Right atrium auricular region (tissue), 2 donors: Measurements from ENCODE around the gene FOXN3. TPM values are rescaled to one million over a fixed set of nuclear protein-coding genes. Genes with fewer than 3 reads are reported as not detected.

Source experiments
- DNase-seq: peaks from one replicate; pipeline ENCODE4 v3.0.0-alpha.2; 2019; ENCODE audit warnings: low spot score
- H3K27ac ChIP-seq, 2 donors: fragments of 200-600 bp; sonication (generic); 1 replicate in 1 of 2; 2 replicates in 1 of 2; pipeline ENCODE4 v1.5.1; 2016 to 2019
- H3K27me3 ChIP-seq, 2 donors: fragments of 200-600 bp; sonication (generic); one replicate each; pipeline versions ENCODE4 v1.5.1 to v1.6.0; 2017 to 2019
- H3K36me3 ChIP-seq: fragments of 200-600 bp; sonication (generic); one replicate; pipeline ENCODE4 v1.5.1; 2016
- H3K4me1 ChIP-seq, 2 donors: fragments of 200-600 bp; sonication (generic); one replicate each; pipeline versions ENCODE4 v1.5.1 to v1.6.0; 2017 to 2019
- H3K4me3 ChIP-seq, 2 donors: fragments of 200-600 bp; sonication (generic); 1 replicate in 1 of 2; 2 replicates in 1 of 2; pipeline ENCODE4 v1.5.1; 2017 to 2019; ENCODE audit warnings: mild to moderate bottlenecking in 1 of 2, moderate library complexity in 1 of 2
- H3K9me3 ChIP-seq, 2 donors: fragments of 200-600 bp; sonication (generic); one replicate each; pipeline ENCODE4 v1.5.1; 2019
- CTCF ChIP-seq, 2 donors: fragments of 200-600 bp; sonication (generic); IDR thresholded peaks; one replicate each; pipeline ENCODE4 v1.5.1; 2019; ENCODE audit warnings: antibody characterized with exemption in 2 of 2
- total RNA-seq, 2 donors: library from RNA; depleted of rRNA; stranded (reverse); fragments of >200 nt; gene quantifications; one replicate each; pipeline ENCODE4 v1.1.0, GENCODE V29; 2016

FOXN3 gene
- total RNA-seq, 2 donors from 2014 or later, result 80.1 to 90.3 TPM

GRCh38 chr14:89265234-89265633, 151.8 kb downstream of the FOXN3 start:
- Histone ChIP-seq H3K4me1 (peaks cover 0 to 35% of the 10 kb centered on the region in 2 donors), H3K27ac (no peak overlapping the region), H3K27me3 (no peaks in the 10 kb centered on the region), H3K4me3 (no peak overlapping the region), H3K36me3 (no peaks in the 10 kb centered on the region), H3K9me3 (no peaks in the 10 kb centered on the region)
- no peak for DNase-seq
- TF ChIP-seq CTCF (IDR thresholded peaks at IDR 0.05), result no peak

- Histone ChIP-seq H3K4me1 (peaks cover 0 to 26% of the 10 kb centered on the region in 2 donors), H3K27ac (no peak overlapping the region), H3K36me3 (no peaks in the 10 kb centered on the region), H3K27me3 (no peaks in the 10 kb centered on the region), H3K4me3 (no peak overlapping the region), H3K9me3 (no peaks in the 10 kb centered on the region)
- no peak for DNase-seq
- no peak for TF ChIP-seq CTCF (IDR thresholded peaks at IDR 0.05)
These were observed 152.7 kb downstream of the FOXN3 start for GRCh38 chr14:89264196-89264800.

GRCh38 chr14:89262041-89262440, 155.0 kb downstream of the FOXN3 start:
- Histone ChIP-seq H3K9me3 (no peaks in the 10 kb centered on the region), H3K4me3 (no peak overlapping the region), H3K36me3 (no peaks in the 10 kb centered on the region), H3K27me3 (no peaks in the 10 kb centered on the region), H3K27ac (no peak overlapping the region), H3K4me1 (peaks cover 0 to 8% of the 10 kb centered on the region in 2 donors)
- TF ChIP-seq CTCF (IDR thresholded peaks at IDR 0.05), result no peak
- DNase-seq, result no peak

- no peaks in the 10 kb centered on the region for H3K36me3 ChIP-seq
- H3K4me3 ChIP-seq, result no peak overlapping the region
- no peak for DNase-seq
- no peak for TF ChIP-seq CTCF (IDR thresholded peaks at IDR 0.05)
- H3K4me1 ChIP-seq, result peaks cover 0 to 18% of the 10 kb centered on the region in 2 donors
- no peaks in the 10 kb centered on the region for H3K27me3 ChIP-seq
- H3K9me3 ChIP-seq, result no peaks in the 10 kb centered on the region
- H3K27ac ChIP-seq, result no peak overlapping the region
These were observed 156.1 kb downstream of the FOXN3 start for GRCh38 chr14:89260898-89261297.

- no peak for TF ChIP-seq CTCF (IDR thresholded peaks at IDR 0.05)
- peaks cover 0 to 20% of the 10 kb centered on the region in 2 donors for H3K4me1 ChIP-seq
- no peak overlapping the region for H3K27ac ChIP-seq
These were observed 157.0 kb downstream of the FOXN3 start for GRCh38 chr14:89259951-89260609.

More at GRCh38 chr14:89259951-89260609, 157.0 kb downstream of the FOXN3 start:
- Histone ChIP-seq H3K9me3 (no peaks in the 10 kb centered on the region), H3K36me3 (no peaks in the 10 kb centered on the region), H3K4me3 (no peak overlapping the region), H3K27me3 (no peaks in the 10 kb centered on the region)
- DNase-seq, result no peak
